ENCODE data around the gene SLC4A8. TPM values are rescaled to one million over a fixed set of nuclear protein-coding genes. Genes with fewer than 3 reads are reported as not detected.

Gene SLC4A8
- total RNA-seq (2021) (2.6 and 3.0 TPM in 2 replicates), Bru-seq, nascent RNA (percentile 40 among the genes with signal in this experiment), BruChase-seq, experiment 1, labeled RNA remaining after a 2-hour chase (percentile 45 among the genes with signal in this experiment), BruChase-seq, experiment 2, labeled RNA remaining after a 6-hour chase (percentile 38 among the genes with signal in this experiment)
- long read RNA-seq, partial matches to known transcripts = 0 of 1 reads
- long read RNA-seq, other reads (novel, unspliced or antisense) = 0 of 1 reads

DNA sequence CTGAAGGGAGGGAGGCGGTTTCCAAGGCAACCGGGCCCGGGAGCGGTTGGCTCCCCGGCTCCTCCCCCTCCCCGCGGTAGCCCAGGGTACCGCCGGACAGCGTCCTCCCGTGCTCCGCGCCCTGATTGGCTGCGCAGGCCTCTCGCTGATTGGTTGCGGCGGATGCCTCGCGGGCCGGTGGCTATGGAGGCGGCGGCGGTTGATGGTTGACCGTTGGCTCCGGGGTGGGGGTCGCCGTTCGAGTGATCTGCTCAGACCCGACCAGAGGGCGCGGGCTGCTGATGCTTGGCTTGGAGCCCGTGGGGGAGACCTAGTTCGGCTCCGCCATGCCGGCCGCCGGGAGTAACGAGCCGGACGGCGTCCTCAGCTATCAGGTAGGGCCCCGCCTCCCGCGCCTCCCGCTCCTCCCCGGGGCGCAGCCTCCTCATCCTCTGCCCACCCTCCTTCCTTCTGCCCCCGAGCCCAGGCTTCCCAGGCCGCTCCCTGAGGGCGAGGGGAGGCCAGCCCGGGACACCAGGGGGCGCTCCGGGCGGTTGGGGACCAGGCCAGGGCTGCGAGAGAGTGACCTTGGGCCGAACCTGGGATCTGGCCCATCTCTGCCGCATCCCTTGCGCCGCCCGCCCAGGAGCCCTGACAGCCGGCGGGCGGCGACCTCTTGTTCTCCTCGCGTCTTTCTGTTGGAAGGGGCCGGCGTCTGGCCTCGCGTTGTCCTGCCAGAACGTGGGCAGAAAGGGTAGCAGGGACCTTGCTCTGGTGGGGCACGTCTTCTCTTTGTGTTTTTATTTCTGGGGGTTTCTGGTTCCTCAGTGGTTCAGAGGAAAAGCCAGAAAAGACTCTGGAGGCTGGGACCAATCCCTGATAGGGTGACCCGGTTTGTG is at the start of gene SLC4A8:
Gene SLC4A8 (plus strand): TSS at position 170 of the 878 bp plus-strand sequence. CDS start 157 bp downstream, at position 327.
- H3K27ac ChIP-seq = no peak within 1 kb of the TSS
- H3K27me3 ChIP-seq (ENCODE audit: insufficient read depth, low read depth) = no peaks in the 10 kb centered on the region
- no peak within 1 kb of the TSS for H2AFZ ChIP-seq
- CTCF ChIA-PET = interaction anchor here (0.6 kb wide), 1 partner anchor 18 kb away, joined by 4 read pairs; no protein-coding TSS in a partner anchor
- H4K20me1 ChIP-seq (ENCODE audit: insufficient read depth) = no peaks in the 10 kb centered on the region
- no peaks in the 10 kb centered on the region for H3K4me1 ChIP-seq (replicated peaks; ENCODE audit: insufficient read depth)
- no peaks in the 10 kb centered on the region for H3K9me3 ChIP-seq (ENCODE audit: insufficient read depth, low read depth)
- H3K9me2 ChIP-seq (ENCODE audit: insufficient read depth) = no peaks in the 10 kb centered on the region
- peak in 1 of 2 experiments; percentile 53 for DNase-seq
- POLR2A ChIA-PET (ENCODE audit: unreplicated experiment) = no interaction called here
- intact Hi-C loops (cut with micrococcal nuclease; ENCODE audit: unreplicated experiment) = loop anchor here (5.0 kb wide), 1 partner anchor 397 kb away; no protein-coding TSS in a partner anchor
- no peak within 1 kb of the TSS for H3K4me3 ChIP-seq
- no TSS peak for BruUV-seq (replicated peaks)
- H3K79me2 ChIP-seq (ENCODE audit: low read depth) = no peaks in the 10 kb centered on the region
- H3F3A ChIP-seq (ENCODE audit: insufficient read depth, low read depth) = no peaks in the 10 kb centered on the region; the same call in 1 of the 2 replicates
- peak within 1 kb of the TSS; percentile 11; the same call in 1 of the 2 replicates for H3K4me2 ChIP-seq
- TF ChIP-seq EZH2 (IDR thresholded peaks at IDR 0.05; ENCODE audit: low read depth) = no peak
- TF ChIP-seq, protein P1, sequence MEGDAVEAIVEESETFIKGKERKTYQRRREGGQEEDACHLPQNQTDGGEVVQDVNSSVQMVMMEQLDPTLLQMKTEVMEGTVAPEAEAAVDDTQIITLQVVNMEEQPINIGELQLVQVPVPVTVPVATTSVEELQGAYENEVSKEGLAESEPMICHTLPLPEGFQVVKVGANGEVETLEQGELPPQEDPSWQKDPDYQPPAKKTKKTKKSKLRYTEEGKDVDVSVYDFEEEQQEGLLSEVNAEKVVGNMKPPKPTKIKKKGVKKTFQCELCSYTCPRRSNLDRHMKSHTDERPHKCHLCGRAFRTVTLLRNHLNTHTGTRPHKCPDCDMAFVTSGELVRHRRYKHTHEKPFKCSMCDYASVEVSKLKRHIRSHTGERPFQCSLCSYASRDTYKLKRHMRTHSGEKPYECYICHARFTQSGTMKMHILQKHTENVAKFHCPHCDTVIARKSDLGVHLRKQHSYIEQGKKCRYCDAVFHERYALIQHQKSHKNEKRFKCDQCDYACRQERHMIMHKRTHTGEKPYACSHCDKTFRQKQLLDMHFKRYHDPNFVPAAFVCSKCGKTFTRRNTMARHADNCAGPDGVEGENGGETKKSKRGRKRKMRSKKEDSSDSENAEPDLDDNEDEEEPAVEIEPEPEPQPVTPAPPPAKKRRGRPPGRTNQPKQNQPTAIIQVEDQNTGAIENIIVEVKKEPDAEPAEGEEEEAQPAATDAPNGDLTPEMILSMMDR (conservative IDR thresholded peaks at IDR 0.05) = peak; percentile 55; the same call in 1 of the 2 replicates
- H3K36me3 ChIP-seq (ENCODE audit: low read depth) = no peaks in the 10 kb centered on the region

GRCh38 chr12:51374856-51375255 is 49.8 kb upstream of the SLC4A8 start:
- no peak overlapping the region for H3K27ac ChIP-seq
- ChIA-PET CTCF (no interaction called here), POLR2A (ENCODE audit: unreplicated experiment) (no interaction called here)

More at GRCh38 chr12:51374856-51375255, 49.8 kb upstream of the SLC4A8 start:
- BruUV-seq (replicated peaks) = no TSS peak
- peaks cover 29% of the 10 kb centered on the region for H3F3A ChIP-seq (ENCODE audit: insufficient read depth, low read depth)
- DNase-seq = no peak
- no peak overlapping the region for H2AFZ ChIP-seq
- H3K79me2 ChIP-seq (ENCODE audit: low read depth) = peaks cover 5% of the 10 kb centered on the region; the same call in 1 of the 2 replicates
- H3K4me1 ChIP-seq (replicated peaks; ENCODE audit: insufficient read depth) = peaks cover 33% of the 10 kb centered on the region
- H3K4me2 ChIP-seq = no peak overlapping the region
- no peaks in the 10 kb centered on the region for H4K20me1 ChIP-seq (ENCODE audit: insufficient read depth)
- no peak overlapping the region for H3K4me3 ChIP-seq
- no peaks in the 10 kb centered on the region for H3K27me3 ChIP-seq (ENCODE audit: insufficient read depth, low read depth)
- peaks cover 39% of the 10 kb centered on the region for H3K36me3 ChIP-seq (ENCODE audit: low read depth)
- H3K9me2 ChIP-seq (ENCODE audit: insufficient read depth) = no peaks in the 10 kb centered on the region
- intact Hi-C loops (cut with micrococcal nuclease; ENCODE audit: unreplicated experiment) = no loop called here
- TF ChIP-seq, protein P1 (conservative IDR thresholded peaks at IDR 0.05) = no peak
- TF ChIP-seq EZH2 (IDR thresholded peaks at IDR 0.05; ENCODE audit: low read depth) = no peak
- no peaks in the 10 kb centered on the region for H3K9me3 ChIP-seq (ENCODE audit: insufficient read depth, low read depth)
